SK-N-MC (cell line): Measurements from ENCODE around the gene CCT3.

Experiments
- EZH2 ChIP-seq: fragments of 200-600 bp; sonication (generic); IDR thresholded peaks from one replicate; pipeline ENCODE4 v1.6.1; 2017; ENCODE audit warnings: antibody characterized with exemption
- POLR2AphosphoS5 ChIP-seq: IDR thresholded peaks from 2 replicates; pipeline ENCODE4 v1.6.1; 2012; ENCODE audit warnings: mild to moderate bottlenecking, low read depth, low read length, borderline replicate concordance

GRCh38 chr1:156319664-156320063 is 18.4 kb downstream of the CCT3 start:
- no peak for TF ChIP-seq EZH2
- no peak for TF ChIP-seq POLR2AphosphoS5
